ENCODE data around the gene ELK1.
A peak's percentile ranks its signal among the peaks of the same experiment; 100 is the strongest.

- TF ChIP-seq, protein P1, sequence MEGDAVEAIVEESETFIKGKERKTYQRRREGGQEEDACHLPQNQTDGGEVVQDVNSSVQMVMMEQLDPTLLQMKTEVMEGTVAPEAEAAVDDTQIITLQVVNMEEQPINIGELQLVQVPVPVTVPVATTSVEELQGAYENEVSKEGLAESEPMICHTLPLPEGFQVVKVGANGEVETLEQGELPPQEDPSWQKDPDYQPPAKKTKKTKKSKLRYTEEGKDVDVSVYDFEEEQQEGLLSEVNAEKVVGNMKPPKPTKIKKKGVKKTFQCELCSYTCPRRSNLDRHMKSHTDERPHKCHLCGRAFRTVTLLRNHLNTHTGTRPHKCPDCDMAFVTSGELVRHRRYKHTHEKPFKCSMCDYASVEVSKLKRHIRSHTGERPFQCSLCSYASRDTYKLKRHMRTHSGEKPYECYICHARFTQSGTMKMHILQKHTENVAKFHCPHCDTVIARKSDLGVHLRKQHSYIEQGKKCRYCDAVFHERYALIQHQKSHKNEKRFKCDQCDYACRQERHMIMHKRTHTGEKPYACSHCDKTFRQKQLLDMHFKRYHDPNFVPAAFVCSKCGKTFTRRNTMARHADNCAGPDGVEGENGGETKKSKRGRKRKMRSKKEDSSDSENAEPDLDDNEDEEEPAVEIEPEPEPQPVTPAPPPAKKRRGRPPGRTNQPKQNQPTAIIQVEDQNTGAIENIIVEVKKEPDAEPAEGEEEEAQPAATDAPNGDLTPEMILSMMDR (IDR thresholded peaks at IDR 0.05; ENCODE audit: insufficient read depth, low read length): peak; percentile 55
- TF ChIP-seq POLR2AphosphoS5 (IDR thresholded peaks at IDR 0.05; ENCODE audit: low read depth) (no peak), GABPA (IDR thresholded peaks at IDR 0.05; ENCODE audit: low read depth) (no peak)
- TF ChIP-seq, protein P2, sequence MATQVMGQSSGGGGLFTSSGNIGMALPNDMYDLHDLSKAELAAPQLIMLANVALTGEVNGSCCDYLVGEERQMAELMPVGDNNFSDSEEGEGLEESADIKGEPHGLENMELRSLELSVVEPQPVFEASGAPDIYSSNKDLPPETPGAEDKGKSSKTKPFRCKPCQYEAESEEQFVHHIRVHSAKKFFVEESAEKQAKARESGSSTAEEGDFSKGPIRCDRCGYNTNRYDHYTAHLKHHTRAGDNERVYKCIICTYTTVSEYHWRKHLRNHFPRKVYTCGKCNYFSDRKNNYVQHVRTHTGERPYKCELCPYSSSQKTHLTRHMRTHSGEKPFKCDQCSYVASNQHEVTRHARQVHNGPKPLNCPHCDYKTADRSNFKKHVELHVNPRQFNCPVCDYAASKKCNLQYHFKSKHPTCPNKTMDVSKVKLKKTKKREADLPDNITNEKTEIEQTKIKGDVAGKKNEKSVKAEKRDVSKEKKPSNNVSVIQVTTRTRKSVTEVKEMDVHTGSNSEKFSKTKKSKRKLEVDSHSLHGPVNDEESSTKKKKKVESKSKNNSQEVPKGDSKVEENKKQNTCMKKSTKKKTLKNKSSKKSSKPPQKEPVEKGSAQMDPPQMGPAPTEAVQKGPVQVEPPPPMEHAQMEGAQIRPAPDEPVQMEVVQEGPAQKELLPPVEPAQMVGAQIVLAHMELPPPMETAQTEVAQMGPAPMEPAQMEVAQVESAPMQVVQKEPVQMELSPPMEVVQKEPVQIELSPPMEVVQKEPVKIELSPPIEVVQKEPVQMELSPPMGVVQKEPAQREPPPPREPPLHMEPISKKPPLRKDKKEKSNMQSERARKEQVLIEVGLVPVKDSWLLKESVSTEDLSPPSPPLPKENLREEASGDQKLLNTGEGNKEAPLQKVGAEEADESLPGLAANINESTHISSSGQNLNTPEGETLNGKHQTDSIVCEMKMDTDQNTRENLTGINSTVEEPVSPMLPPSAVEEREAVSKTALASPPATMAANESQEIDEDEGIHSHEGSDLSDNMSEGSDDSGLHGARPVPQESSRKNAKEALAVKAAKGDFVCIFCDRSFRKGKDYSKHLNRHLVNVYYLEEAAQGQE (IDR thresholded peaks at IDR 0.05; ENCODE audit: insufficient replicate concordance, low read depth): no peak
These were observed 5.7 kb downstream of the ELK1 start for GRCh38 chrX:47644557-47645091.

Data from HL-60 (cell line).